ENCODE data around the gene NRG3.
"Not testable (repeated sequence)": the region's sequence is repeated elsewhere in the genome, so short reads cannot be mapped to it uniquely, and the experiment has no call there.

NRG3 gene

GRCh38 chr10:82678451-82678850 lies 803.5 kb downstream of the NRG3 start:
- H3K4me1 ChIP-seq (ENCODE audit: control insufficient read depth, insufficient read depth, low read length); H3K4me3 ChIP-seq (ENCODE audit: low read depth, low read length); H3K27ac ChIP-seq (ENCODE audit: extremely low read depth, low read depth, low read length); CTCF ChIA-PET; H3K36me3 ChIP-seq (ENCODE audit: control insufficient read depth in 2 of 2, insufficient read depth in 1 of 2, low read length in 2 of 2); POLR2A ChIA-PET; H3K9me3 ChIP-seq (ENCODE audit: control insufficient read depth, insufficient read depth, low read depth, low read length): not testable (repeated sequence)

- H3K4me3 ChIP-seq (ENCODE audit: low read depth, low read length), result no peak overlapping the region
Measured at GRCh38 chr10:82680608-82681007, 805.6 kb downstream of the NRG3 start.

GRCh38 chr10:82683945-82684344 lies 809.0 kb downstream of the NRG3 start:
- ChIA-PET CTCF (no interaction called here), POLR2A (no interaction called here)
- H3K27ac ChIP-seq (ENCODE audit: extremely low read depth, low read depth, low read length), result no peak overlapping the region
- H3K4me1 ChIP-seq (ENCODE audit: control insufficient read depth, insufficient read depth, low read length), result no peaks in the 10 kb centered on the region
- no peak overlapping the region for H3K4me3 ChIP-seq (ENCODE audit: low read depth, low read length)
- H3K9me3 ChIP-seq (ENCODE audit: control insufficient read depth, insufficient read depth, low read depth, low read length), result no peaks in the 10 kb centered on the region
- H3K36me3 ChIP-seq (ENCODE audit: control insufficient read depth in 2 of 2, insufficient read depth in 1 of 2, low read length in 2 of 2), result no peaks in the 10 kb centered on the region
- TF ChIP-seq ZNF24 (tag by site-specific recombination; IDR thresholded peaks at IDR 0.05), result no peak
- TF ChIP-seq KLF9 (tag by site-specific recombination; IDR thresholded peaks at IDR 0.05; ENCODE audit: low read depth), result no peak
- no peak for TF ChIP-seq ZNF148 (tag by site-specific recombination; IDR thresholded peaks at IDR 0.05; ENCODE audit: borderline replicate concordance)
- no peak for TF ChIP-seq SETDB1 (IDR thresholded peaks at IDR 0.05; ENCODE audit: insufficient read length, low read length)
- no peak for TF ChIP-seq ZNF830 (tag by site-specific recombination; IDR thresholded peaks at IDR 0.05; ENCODE audit: low read depth)
- TF ChIP-seq ZIC2 (tag by site-specific recombination; IDR thresholded peaks at IDR 0.05), result no peak
- TF ChIP-seq ZNF18 (tag by site-specific recombination; IDR thresholded peaks at IDR 0.05), result no peak
- no peak for TF ChIP-seq ZNF19 (tag by site-specific recombination; IDR thresholded peaks at IDR 0.05; ENCODE audit: low read depth)
- TF ChIP-seq ZNF10 (tag by site-specific recombination; IDR thresholded peaks at IDR 0.05), result no peak
- TF ChIP-seq ZNF175 (tag by site-specific recombination; IDR thresholded peaks at IDR 0.05), result no peak
- TF ChIP-seq ZNF426 (tag by site-specific recombination; IDR thresholded peaks at IDR 0.05), result no peak
- no peak for TF ChIP-seq ZBTB10 (tag by site-specific recombination; IDR thresholded peaks at IDR 0.05)
- no peak for TF ChIP-seq ZNF670 (tag by site-specific recombination; IDR thresholded peaks at IDR 0.05; ENCODE audit: low read depth)
- TF ChIP-seq ZNF433 (tag by site-specific recombination; IDR thresholded peaks at IDR 0.05; ENCODE audit: low read depth), result no peak

More at GRCh38 chr10:82680608-82681007, 805.6 kb downstream of the NRG3 start:
- no peak for TF ChIP-seq ZNF133 (tag by site-specific recombination; IDR thresholded peaks at IDR 0.05)
- no peak for TF ChIP-seq ZNF354C (tag by site-specific recombination; IDR thresholded peaks at IDR 0.05; ENCODE audit: borderline replicate concordance, low read depth)
- TF ChIP-seq ZNF548 (tag by site-specific recombination; IDR thresholded peaks at IDR 0.05), result no peak
- no peak for TF ChIP-seq ZNF530 (tag by site-specific recombination; IDR thresholded peaks at IDR 0.05; ENCODE audit: low read depth)
- TF ChIP-seq ZNF423 (tag by site-specific recombination; IDR thresholded peaks at IDR 0.05), result no peak
- TF ChIP-seq ZNF324 (tag by site-specific recombination; IDR thresholded peaks at IDR 0.05), result no peak
- TF ChIP-seq AEBP2 (tag by site-specific recombination; IDR thresholded peaks at IDR 0.05; ENCODE audit: borderline replicate concordance), result no peak
- TF ChIP-seq ZNF274 (IDR thresholded peaks at IDR 0.05; ENCODE audit: low read length), result no peak
- TF ChIP-seq ZNF274 (tag by site-specific recombination; IDR thresholded peaks at IDR 0.05; ENCODE audit: borderline replicate concordance), result no peak
- TF ChIP-seq ZNF184 (tag by site-specific recombination; IDR thresholded peaks at IDR 0.05), result no peak
- no peak for TF ChIP-seq ZNF473 (tag by site-specific recombination; IDR thresholded peaks at IDR 0.05)
- no peak for TF ChIP-seq ZNF658 (tag by site-specific recombination; IDR thresholded peaks at IDR 0.05)
- TF ChIP-seq ZNF169 (tag by site-specific recombination; IDR thresholded peaks at IDR 0.05), result no peak
- no peak for TF ChIP-seq ZFP69B (tag by site-specific recombination; IDR thresholded peaks at IDR 0.05)
- no peak for TF ChIP-seq BCL11B (tag by site-specific recombination; IDR thresholded peaks at IDR 0.05; ENCODE audit: low read depth)
- TF ChIP-seq ZEB2 (tag by site-specific recombination; IDR thresholded peaks at IDR 0.05), result no peak
- no peak for TF ChIP-seq ZSCAN16 (tag by site-specific recombination; IDR thresholded peaks at IDR 0.05)
- TF ChIP-seq ZNF600 (tag by site-specific recombination; IDR thresholded peaks at IDR 0.05), result no peak
- Histone ChIP-seq H3K9me3 (ENCODE audit: control insufficient read depth, insufficient read depth, low read depth, low read length) (no peaks in the 10 kb centered on the region), H3K4me1 (ENCODE audit: control insufficient read depth, insufficient read depth, low read length) (no peaks in the 10 kb centered on the region), H3K27ac (ENCODE audit: extremely low read depth, low read depth, low read length) (no peak overlapping the region), H3K36me3 (ENCODE audit: control insufficient read depth in 2 of 2, insufficient read depth in 1 of 2, low read length in 2 of 2) (no peaks in the 10 kb centered on the region)
- CTCF ChIA-PET, result no interaction called here
- POLR2A ChIA-PET, result no interaction called here

Measured in HEK293 (cell line).